Liver (tissue), 3 donors: ENCODE measurements around the gene NLGN1.

ENCODE experiments used
- EGR1 ChIP-seq, 2 donors: IDR thresholded peaks; 2 replicates each; pipeline ENCODE4 v1.6.1; 2016 to 2018; ENCODE audit warnings: antibody characterized with exemption in 2 of 2, low read depth in 2 of 2
- GABPA ChIP-seq, 2 donors: IDR thresholded peaks in 1 of 2; conservative IDR thresholded peaks in 1 of 2; 2 replicates each; pipeline ENCODE4 v1.6.1; 2016; ENCODE audit warnings: antibody characterized with exemption in 2 of 2, mild to moderate bottlenecking in 1 of 2, moderate library complexity in 1 of 2
- JUND ChIP-seq, 2 donors: IDR thresholded peaks; 2 replicates each; pipeline ENCODE4 v1.6.1; 2016; ENCODE audit warnings: antibody characterized with exemption in 2 of 2
- MAX ChIP-seq: IDR thresholded peaks from 2 replicates; pipeline ENCODE4 v1.6.1; 2016; ENCODE audit warnings: antibody characterized with exemption
- NR2F2 ChIP-seq: IDR thresholded peaks from 2 replicates; pipeline ENCODE4 v1.6.1; 2016; ENCODE audit warnings: antibody characterized with exemption
- RAD21 ChIP-seq, 2 donors: IDR thresholded peaks; 2 replicates each; pipeline ENCODE4 v1.6.1; 2016; ENCODE audit warnings: antibody characterized with exemption in 2 of 2, mild to moderate bottlenecking in 2 of 2
- SP1 ChIP-seq: IDR thresholded peaks from 2 replicates; pipeline ENCODE4 v1.6.1; 2018; ENCODE audit warnings: antibody characterized with exemption, mild to moderate bottlenecking
- TAF1 ChIP-seq: conservative IDR thresholded peaks from 2 replicates; pipeline ENCODE4 v1.6.1; 2016; ENCODE audit warnings: antibody characterized with exemption, mild to moderate bottlenecking
- YY1 ChIP-seq: IDR thresholded peaks from 2 replicates; pipeline ENCODE4 v1.6.1; 2016; ENCODE audit warnings: antibody characterized with exemption, mild to moderate bottlenecking
- TF ChIP-seq, protein P1 (sequence below): fragments of 150-350 bp; IDR thresholded peaks from 2 replicates; pipeline ENCODE4 v1.5.1; 2017; ENCODE audit warnings: improper control_type of control experiment, low read depth, low read length; ENCODE audit not compliant: missing input control
- donor health status: healthy.
- donor health status: healthy.

GRCh38 chr3:173587055-173587454, 189.5 kb downstream of the NLGN1 start:
- TF ChIP-seq, protein P1, sequence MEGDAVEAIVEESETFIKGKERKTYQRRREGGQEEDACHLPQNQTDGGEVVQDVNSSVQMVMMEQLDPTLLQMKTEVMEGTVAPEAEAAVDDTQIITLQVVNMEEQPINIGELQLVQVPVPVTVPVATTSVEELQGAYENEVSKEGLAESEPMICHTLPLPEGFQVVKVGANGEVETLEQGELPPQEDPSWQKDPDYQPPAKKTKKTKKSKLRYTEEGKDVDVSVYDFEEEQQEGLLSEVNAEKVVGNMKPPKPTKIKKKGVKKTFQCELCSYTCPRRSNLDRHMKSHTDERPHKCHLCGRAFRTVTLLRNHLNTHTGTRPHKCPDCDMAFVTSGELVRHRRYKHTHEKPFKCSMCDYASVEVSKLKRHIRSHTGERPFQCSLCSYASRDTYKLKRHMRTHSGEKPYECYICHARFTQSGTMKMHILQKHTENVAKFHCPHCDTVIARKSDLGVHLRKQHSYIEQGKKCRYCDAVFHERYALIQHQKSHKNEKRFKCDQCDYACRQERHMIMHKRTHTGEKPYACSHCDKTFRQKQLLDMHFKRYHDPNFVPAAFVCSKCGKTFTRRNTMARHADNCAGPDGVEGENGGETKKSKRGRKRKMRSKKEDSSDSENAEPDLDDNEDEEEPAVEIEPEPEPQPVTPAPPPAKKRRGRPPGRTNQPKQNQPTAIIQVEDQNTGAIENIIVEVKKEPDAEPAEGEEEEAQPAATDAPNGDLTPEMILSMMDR: no peak
- TF ChIP-seq EGR1 (IDR thresholded peaks at IDR 0.05; ENCODE audit: low read depth in 2 of 2) (no peak), TAF1 (no peak), GABPA (IDR thresholded peaks at IDR 0.05 in 1 of 2, conservative IDR thresholded peaks at IDR 0.05 in 1 of 2) (no peak), RAD21 (IDR thresholded peaks at IDR 0.05) (no peak), YY1 (no peak), MAX (no peak), JUND (IDR thresholded peaks at IDR 0.05) (no peak), SP1 (no peak), NR2F2 (no peak)
